NCI-H1092 treated with DMSO at 0.1 percent for 48 hours (cell line): ENCODE measurements around the gene MRPS23.
"Not testable (repeated sequence)": the region's sequence is repeated elsewhere in the genome, so short reads cannot be mapped to it uniquely, and the experiment has no call there.

ENCODE experiments used
- DNase-seq: peaks from one replicate; lab custom pipeline; 2025; lab: John Stamatoyannopoulos, UW

MRPS23 gene

DNA sequence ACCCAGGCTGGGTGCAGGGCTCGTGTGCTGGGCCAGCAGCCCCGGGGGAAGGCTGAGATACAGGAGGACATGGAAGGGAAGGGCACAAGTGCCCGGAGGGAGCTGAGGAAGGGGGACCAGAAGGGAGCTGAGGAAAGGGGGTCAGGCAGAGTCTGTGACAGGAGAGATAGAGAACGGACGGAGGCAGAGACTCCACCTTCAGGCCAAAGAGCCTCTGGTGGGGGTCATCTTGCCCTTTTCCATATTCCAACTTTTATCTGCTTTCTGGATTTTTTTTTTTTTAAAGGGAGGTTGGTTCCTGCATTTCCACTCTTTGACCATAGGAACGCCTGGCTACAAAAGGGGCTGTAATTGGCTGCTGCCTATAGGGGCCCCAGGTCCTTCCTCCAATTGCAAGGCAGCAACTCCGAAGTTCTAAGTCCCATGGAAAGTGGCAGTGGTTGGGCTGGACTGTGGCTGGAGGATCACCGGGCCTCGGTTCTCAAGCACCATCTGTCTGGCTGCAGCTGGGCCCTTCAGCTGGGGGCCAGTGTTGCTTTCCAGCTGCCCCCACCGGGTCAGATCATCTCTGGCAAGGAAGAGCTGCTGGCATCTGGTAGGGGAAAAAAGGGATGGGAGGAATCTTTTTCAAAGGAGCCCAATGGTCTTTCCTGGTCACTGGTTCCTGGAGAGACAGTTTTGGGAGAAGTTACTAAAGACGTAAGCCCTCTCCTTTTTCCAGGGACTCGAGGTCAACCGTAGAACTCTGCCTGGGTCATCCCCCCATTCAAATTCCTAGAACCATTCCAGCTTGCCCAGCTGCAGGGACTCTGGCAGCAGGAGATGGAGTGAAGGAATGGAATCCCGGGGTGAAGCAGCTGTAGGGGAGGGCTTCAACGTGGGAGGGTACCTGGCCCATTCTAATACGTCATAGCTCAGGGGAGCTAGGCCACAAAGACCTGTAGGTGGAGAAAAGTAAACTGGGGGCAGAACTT lies 13.1 kb upstream of the MRPS23 start:
- no peak for DNase-seq

DNA sequence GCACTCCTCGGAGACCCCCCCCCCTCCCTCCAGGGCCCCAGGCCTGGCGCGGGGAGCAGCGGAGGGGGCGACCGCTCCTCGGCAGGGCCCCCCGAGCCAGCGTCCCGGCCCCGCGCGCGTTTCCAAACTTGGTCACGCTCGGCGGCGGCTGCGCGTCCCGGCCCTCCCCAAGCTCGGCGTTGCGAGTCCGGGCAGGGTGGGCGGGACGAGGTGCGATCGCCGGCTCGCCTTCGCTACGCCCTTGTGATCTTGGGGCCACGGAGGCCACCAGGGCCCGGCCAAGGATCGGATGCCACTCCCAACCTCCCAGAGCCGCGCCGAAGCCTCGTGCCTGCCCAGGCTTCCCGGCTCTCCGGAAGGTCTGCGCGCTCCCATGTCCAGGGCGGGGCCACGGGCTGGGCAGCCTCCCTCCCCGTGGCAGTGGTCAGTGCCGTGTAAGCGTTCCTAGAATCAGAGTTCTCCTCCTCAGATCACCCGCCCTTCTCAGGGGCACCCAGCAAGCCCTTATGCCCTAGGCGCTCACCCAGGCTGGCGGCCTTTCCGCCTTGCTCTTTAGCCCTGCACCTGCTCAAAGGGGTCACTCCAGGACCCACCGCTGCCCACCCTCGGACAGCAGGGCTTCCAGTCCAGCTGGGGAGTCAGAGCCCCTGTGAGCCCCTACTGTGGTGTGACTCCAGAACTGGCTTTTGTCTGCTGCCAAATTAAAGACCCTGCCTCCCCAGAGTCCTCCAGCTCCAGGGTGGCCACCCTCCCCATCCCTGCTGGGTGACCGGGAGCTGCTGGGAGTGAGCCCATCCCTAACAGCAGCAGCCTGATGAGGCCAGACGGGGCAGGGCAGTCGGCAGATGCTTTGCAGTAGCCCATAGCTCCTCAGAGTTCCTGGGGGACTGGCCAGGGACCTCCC lies 12.2 kb upstream of the MRPS23 start:
- DNase-seq: no peak

DNA sequence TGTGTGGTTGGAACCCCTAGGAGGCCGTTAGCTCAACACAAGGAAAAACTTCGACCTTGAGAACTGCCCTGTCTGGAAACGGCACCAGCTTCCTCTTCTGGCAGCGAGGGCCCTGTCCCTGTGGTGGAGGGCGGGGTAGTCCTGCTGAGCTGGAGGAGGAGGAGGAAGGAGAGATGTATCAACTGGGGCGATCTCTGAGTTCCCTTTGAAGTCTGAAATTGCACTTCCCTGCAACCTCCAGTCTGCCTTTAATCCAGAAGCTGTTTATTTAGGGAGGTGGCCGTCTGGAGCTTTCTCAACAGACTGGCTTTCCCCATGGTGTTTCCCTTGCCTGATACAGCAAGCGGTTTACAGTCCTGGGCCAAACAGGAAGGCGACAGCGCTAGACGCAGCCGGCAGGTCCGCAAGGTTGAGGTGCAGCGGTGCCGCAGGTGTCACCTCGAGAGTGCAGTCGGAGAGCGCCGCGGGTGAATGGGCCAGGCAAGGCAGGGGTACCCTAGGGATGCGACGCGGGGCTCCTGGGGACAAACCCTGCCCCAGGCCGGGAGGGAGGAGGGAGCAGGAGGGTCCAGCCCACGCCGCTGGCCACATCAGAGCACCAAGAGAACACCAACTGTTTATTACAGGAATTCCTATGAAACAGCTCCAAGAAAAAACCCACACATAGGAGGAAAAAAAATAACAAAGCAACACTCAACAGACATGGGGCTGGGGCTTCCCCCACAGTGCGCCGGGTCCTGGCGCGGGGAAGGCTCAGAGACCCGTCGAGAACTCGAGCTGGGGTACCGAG lies 11.4 kb upstream of the MRPS23 start:
- DNase-seq: no peak

DNA sequence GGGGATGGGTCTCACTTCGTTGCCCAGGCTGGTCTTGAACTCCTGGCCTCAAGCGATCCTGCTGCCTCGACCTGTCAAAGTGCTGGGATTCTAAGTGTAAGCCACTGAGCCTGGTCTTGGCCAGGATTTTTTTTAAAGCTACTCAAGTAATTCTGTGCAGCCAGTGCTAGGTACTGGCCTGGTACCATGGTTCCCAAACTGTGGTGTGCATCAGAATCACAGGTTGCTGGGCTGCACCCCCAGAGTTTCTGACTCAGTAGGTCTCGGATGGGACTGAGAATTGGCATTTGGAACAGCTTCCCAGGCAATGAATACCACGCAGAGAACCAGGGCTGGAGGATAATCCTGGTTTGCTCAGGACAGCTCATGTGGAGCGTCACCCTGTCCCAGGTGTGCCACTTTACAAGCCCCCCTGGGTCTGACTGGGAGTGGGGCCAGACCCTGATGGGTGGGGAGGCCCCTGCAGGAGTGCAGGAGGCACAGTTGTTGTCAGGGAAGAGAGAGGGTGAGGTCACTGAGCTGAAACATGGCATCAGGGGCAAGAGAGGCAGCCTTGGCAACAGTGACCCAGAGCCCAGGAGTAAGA lies 10.7 kb upstream of the MRPS23 start:
- no peak for DNase-seq

DNA sequence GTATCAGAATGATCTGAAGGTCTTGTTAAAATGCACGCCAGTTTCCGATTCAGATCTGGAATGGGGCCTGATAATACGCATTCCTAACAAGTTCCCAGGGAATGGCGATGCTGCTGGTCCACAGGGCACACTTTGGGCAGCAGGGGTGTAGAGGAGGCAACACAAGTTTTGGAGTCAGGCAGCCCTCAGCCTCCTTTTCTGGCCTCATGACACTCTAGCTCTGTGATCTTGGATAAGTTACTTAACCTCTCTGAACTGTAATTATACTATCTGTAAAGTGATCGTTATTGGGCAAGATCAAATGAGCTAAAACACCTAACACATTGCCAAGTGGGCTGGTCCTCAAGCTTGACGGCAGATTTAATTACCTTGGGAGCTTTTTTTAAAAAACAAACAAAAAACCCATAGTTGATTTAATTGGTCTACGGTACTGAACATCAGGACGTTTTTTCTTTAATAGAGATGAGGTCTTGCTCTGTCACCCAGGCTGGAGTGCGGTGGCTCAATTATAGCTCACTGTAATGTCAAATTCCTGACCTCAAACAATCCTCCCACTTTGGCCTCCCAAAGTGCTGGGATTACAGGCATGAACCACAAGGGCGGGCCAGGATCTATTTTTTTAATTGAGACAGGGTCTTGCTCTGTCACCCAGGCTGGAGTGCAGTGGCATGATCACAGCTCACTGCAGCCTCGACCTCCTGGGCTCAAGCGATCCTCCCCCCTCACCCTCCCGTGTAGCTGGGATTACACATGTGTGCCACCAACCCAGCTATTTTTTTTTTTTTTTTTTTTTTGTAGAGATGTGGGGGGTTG lies 10.0 kb upstream of the MRPS23 start:
- no peak for DNase-seq

DNA sequence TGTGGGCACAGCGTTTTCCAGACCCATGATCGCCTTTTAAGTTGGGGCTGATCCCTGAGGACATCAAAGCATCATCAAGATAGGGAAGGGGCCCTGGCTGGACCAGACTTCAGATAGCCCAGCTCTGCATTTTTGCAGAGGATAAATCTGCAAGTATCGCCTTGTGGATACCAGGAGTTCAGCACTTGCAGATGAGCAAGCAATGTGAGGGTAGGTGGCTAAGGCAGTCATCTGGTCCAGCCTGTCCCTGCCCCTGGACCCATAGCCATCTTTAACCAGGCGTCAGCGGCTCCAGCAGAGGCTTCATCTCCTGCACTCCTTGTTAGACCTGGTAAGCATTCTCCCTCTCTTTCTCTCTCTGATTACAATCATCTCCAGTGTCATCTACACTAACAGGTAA lies 9.0 kb upstream of the MRPS23 start:
- no peak for DNase-seq

DNA sequence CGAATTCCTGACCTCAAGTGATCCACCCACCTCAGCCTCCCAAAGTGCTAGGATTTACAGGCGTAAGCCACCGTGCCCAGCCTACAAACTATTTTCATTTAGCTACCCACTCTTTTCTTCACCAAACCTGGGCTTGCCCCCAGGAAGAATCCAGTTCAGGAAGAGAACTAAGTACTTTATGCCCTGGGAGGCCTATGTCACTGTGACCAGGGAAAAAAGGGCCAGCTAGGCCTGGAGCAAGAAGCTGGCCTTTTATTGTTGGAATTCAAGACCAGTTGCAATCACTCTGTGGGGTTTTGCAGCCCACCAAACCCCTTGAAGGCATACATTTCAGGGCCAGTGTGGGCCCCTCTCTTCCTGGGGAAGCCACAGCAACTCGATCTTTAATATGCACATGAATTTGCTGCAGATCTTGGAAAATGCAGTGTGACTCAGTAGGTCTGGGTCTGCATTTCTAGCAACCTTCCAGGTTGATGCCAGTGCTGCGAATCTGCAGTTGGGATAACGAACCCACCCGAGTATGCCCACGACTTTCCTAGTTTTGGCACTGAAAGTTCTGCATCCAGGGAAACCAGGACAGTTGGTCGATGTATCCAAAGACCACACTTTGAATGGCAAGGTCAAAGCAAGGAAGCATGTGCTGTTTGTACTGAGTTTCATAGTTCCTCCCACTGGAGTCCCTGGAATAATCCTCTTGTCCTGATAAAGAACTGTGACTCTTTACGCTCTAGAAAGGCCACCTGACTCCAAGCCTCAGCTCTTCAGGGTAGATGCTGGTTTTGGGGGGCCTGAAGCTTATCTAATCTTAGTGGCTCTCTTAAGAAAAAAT lies 7.2 kb upstream of the MRPS23 start:
- no peak for DNase-seq

DNA sequence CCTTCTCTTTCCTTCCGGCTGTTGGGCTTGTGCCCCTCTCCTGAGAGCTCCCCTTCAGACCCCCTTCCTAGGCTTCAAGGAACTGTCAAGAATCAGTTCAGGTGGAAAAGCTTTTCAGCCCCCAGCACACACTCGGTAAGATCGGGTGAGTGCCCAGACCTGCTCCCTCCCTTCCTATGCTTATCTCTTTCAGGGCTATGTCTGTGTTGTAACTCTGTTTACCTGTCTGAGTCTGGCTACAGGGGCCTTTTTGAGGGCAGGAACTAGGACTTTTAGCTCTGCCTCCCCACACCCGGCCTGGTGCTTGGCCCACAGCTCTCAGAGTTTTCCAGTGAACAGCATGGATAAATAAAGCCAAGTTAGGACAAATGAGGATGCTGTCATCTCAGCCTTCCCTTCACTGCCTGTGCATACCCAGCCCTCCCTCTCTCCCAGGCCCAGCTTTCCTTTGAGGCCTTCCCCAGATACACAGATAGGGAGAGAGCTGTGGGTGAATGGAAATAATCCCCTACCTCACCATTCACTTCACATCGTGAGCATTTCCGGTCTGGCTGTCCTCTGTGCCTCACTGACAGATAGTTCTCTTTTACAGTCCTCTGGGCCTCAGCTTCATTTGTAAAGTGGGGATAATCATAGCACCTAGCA lies 5.7 kb upstream of the MRPS23 start:
- DNase-seq: no peak

DNA sequence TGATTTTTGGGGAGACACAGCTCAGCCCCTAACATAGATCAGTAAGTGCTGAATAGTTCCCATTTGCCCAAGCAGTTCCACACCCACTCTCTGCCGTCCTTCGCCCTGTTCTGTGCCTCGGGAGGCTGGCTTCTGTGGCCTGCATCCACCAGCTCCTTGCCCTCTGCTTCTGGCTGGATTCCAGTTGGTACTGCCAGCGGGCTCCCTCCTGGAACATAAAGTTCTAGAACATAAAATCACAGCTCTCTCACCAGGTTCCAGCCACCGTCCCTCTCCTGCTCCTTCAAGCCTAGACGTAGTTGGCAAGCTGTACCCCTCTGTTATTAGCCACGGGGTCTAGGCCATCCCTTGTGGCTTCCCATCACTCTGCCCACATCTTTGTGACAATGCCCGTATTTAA lies 3.9 kb upstream of the MRPS23 start:
- no peak for DNase-seq

DNA sequence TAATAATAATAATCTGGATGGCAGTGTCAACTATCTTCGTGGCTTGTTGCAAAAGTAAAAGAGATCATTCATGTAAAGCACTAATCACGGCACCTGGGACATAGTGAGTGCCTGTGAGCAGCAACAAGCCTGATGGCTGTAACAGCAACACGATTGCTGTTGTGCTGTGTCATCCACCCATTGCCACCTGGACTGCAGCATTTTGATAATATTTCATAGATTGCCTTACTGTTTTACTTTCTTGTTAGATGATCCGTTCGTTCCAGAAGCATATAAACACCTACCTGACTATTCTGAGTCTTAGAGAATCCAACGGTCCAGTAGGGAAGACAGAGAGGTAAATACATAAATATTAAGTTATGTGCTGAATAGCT lies 3.1 kb upstream of the MRPS23 start:
- no peak for DNase-seq

DNA sequence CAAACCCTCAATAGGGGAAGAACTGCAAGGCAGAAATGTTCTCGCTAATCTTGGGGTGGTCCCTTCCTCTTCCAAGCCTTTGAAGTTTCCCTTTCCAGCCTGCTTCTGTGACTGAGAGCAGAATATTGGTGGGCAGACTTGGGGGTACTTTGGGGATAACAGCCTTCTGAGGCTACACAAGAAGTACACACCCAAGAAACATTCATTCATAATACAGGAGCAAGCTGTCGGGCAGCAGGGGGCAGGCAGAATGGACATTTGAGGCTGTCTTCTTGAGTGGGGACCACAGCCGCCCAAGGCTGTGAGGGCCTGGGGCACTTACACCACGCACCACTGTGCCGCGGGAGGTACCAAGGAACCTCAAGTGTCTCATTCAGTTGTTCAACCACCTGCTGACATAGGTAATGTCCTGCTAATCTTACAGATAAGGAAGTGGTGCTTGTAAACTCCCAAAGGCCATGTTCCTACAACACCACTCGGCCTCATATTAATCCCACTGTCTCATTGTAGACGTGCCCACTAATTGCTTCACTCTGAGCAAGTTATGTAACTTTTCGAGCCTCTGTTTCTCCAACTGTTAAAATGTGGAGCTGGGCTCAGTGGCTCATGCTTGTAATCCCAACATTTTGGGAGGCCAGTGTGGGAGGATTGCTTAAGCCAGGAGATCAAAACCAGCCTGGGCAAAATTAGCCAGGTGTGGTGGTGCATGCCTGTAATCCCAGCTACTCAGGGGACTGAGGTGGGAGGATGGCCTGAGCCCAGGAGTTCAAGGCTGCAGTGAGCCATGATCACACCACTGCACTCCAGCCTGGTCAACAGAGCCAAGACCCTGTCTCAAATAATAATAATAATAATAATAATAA lies 2.5 kb upstream of the MRPS23 start:
- no peak for DNase-seq

DNA sequence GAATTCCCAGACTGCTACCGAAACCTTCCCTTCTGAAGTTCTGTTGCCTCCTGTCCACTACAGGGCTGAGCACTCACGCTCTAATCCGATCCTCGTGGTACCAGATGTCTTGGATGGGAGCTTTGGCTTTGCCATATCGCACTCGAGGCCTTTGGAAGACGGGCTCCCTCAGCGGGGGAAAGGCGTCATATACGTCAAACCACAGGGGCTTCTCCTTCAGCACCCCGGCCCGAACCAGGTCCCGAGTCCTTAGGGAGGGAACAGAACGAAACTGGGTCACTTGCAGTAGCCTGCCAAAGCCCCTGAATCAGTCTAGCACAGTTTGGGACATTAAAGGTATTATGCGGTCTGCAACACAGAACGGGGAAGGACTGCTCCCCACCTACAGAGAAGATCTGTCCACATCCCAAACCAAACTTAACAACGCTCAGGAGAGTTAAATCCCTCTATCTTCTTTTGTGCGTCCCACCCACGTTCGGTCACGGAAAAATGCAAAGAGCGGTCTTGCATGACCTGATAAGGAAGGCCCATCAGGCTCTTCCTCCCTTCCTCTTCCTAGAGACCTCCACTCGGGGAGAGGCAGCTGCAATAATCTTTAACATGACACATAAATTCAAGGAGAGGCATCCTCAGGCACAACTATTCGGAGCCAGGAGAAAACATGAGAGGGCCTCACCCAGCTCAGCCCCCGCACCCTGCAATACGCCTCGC lies 526 bp downstream of the MRPS23 start:
- DNase-seq: no peak

DNA sequence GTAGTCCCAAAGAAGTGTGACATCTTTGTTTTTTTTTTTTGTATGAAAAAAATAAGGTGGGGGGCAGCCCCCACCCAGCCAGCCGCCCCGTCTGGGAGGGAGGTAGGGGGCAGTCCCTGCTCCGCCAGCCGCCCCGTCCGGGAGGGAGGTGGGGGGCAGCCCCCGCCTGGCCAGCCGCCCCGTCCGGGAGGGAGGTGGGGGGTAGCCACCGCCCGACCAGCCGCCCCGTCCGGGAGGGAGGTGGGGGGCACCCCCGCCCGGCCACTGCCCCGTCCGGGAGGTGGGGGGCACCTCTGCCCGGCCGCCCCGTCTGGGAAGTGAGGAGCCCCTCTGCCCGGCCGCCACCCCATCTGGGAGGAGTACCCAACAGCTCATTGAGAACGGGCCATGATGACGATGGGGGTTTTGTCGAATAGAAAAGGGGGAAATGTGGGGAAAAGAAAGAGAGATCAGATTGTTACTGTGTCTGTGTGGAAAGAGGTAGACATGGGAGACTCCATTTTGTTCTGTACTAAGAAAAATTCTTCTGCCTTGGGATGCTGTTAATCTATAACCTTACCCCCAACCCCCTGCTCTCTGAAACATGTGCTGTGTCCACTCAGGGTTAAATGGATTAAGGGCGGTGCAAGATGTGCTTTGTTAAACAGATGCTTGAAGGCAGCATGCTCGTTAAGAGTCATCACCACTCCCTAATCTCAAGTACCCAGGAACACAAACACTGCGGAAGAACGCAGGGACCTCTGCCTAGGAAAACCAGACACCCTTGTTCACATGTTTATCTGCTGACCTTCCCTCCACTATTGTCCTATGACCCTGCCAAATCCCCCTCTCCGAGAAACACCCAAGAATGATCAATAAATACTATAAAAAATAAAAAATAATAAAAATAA lies 3.5 kb downstream of the MRPS23 start:
- not testable (repeated sequence) for DNase-seq

DNA sequence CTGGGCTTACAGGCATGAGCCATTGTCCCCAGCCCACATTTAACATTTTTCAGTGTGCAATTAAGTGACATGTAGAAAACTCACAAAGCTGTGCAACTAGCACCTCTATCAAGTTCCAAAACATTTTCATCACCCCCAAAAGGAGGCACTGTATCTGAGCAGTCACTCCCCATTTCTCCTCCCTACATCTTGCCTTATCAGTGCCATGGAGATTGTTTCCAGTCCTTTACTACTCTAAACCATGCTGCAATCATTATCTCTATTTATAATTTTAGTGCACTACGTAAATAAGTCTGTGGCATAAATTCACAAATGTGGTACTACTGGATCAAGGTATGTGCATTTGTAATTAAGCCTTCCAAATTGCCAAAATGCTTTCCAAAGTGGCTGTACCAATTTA lies 7.6 kb downstream of the MRPS23 start:
- no peak for DNase-seq

DNA sequence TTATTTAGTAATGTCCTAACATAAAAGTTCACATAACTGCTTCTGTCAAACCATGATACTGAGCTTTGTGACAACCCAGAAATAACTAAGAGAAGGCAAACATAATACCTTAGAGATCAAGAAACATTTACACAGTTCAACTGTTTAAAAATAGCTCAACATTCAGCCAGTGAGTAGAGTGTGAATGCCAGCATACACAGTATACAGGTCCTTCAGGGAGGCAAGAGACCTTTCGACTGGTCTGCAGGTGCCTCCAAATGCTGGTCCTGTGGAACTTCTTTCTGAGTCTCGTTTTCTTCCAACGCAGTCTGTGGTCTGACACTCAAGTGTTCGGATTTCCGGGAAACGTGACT lies 10.3 kb downstream of the MRPS23 start:
- DNase-seq: no peak

DNA sequence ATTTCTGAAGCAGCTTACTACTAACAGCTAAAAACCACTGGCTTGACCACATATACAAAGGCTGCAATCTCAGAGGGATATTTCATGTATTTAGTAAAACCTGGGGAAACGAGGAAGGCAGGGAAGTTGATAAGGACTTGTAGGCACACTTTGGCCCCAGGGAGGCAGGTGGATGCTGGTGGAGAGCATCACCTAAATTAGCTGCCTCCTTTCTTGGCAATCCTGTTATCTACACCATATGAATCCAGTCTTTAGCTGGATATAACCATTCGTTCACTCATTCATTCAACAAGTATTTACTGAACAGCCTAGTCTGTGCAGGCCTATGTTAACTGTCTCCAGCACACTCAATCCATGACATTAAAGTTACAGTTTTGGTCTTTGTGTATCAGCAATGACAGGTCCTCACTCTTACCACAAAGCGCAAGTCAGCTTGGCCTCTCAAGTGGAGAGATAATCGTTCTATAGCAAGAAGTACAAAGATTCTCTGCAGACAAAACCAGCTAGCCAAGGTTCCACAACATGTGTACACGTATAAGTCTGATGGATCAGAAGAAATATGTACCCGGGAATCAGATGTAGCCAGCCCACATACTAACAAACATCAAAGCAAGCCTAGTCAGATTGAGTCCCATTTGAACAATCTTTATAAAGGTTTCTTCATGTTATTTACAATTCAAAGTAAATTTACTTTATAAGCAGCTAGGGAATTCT lies 10.8 kb downstream of the MRPS23 start:
- DNase-seq: no peak
